HG03066 (cell line): ENCODE data around the gene DLGAP4.

ENCODE experiments used
- ATAC-seq: cut with Tn5 transposase; IDR thresholded peaks from one replicate; pipeline ENCODE4 v1.9.1; 2021; ENCODE audit warnings: low read depth; ENCODE audit not compliant: unreplicated experiment

DLGAP4 gene

DNA sequence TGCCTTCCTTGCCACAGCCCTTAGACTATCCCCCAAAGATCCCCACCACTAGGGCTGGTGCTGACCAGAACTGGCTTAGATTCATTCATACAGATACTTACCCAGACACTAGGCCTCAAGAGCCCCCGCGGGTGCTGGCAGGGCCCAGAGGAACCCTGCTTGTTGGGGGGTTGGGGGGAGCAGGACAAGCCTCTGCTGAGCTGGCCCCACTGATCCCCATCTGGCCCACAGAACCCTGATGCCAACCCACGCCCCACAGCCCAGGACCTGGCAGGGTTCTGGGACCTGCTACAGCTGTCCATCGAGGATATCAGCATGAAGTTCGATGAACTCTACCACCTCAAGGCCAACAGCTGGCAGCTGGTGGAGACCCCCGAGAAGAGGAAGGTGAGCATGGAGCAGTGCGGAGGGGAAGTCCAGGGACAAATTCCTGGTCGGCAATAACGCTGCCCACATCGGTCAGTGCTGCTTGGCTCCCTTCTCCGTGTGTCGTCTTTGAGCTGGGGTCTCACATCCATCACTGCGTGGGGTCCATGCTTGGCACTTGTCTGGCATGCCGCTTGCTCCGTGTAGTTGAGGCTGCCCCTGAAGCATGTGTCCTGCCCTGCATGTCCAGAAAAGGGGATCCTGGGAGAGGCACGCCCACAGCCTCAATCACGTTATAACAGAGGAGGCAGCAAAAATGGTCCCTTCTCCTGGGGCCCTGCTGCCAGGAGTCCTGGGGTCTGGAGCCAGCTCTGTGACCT, 219.7 kb downstream of the DLGAP4 start:
- ATAC-seq = no peak

DNA sequence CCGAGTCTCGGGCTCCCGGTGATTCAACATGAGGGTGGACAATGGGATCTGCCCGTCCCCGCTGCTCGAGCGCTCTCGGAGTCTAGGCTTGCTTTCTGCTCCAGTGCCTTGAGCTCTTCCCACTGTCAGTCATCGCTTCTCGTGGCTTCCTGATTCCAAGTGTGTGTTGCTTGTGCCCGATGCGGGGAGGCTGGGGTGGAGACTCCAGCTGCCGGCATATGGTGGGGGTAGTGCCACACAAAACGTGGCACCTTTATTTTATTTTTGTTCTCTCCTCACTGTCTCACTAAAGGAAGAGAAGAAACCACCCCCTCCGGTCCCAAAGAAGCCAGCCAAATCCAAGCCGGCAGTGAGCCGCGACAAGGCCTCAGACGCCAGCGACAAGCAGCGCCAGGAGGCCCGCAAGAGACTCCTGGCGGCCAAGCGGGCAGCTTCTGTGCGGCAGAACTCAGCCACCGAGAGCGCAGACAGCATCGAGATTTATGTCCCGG, 220.4 kb downstream of the DLGAP4 start:
- ATAC-seq = no peak

DNA sequence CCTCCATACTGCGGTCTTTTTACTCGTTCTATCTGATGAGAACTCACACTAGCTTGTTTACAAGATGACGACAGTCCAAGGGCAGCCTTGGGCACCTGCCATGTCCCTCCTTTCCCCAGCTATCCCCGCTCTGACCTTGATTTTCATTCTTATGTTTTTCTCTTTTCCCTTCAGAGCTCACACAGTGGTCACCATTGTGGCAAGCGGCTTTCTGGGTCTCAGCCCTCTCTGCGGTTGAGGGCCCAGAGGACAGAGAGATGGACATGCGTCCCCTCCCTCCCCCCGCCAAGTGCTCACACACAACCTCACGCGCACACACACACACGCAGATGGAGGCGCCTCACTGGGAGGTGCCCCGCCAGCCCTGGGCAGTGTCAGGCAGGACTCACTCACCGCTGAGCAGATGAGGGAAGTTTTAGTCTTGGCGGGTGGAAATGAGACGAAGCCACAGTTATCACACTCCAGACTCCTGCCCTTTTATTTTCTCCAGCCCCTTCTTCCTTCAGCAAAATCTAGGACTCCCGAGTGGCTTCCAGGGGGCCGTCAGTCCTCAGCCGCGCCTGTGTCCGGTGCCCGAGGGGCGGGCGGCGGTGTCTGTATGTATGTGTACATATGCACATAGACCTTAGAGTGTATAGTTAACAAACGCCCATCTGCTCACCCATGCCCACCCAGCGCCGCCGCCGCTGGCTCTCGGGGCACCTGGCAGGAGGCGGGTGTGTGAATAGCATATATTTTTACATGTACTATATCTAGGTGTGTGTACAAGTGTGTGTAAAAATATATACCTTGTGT, 221.4 kb downstream of the DLGAP4 start:
- ATAC-seq = no peak

DNA sequence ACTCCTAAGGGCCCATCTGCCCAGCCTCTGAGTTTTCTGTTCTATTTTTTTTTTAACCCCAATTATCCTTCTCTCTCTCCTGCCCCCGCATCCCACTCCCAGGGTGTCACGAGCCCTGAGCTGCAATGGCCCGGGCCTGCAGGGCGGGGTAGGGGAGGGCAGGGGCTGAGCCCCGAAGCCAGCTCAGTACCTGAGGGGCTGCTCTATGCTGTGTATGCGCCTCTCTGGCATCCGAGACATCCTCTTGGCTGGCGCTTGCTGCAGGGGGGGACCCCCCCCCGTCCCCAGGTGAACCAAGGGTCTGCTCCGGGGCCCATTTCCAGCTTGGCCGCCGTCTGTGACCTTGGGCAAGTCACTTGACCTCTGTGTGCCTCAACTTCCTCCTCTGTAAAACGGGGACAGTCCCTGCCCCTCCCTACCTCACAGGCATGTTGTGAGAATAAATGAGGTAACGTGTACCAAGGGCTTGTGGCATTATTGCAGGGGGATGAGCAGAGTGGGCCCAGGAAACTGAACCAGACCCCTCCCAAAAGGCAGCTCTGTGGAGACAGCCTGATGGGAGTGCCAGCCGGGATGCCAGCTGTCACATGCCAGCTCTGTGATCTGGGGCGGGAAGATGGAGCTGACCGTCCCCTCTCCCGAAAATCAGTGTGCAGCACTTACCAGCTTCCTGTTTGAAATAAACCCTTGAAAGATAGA, 222.2 kb downstream of the DLGAP4 start:
- no peak for ATAC-seq

DNA sequence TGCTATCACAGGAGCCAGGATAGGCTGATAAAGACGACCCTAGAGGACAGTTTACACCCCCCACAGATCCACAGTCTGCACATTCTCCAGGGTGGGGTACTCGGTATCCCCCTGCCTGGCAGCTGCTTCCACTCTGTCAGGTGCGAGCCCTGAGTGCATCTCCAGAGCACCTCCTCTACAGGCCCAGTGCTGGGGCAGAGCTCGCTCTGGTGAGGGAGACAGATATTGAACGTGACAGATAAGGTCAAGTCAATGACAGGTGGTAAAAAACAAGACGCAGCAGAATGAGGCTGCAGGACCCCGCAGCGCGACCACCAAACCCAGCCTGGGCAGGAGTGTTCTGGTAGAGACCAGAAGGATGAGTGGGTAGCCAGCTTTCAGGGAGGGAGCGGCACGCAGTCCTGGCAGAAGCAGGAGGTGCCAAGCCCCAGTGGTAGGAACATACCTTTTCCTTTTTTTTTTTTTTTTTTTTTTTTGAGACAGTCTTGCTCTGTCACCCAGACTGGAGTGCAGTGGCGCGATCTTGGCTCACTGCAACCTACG, 222.8 kb downstream of the DLGAP4 start:
- ATAC-seq = no peak

DNA sequence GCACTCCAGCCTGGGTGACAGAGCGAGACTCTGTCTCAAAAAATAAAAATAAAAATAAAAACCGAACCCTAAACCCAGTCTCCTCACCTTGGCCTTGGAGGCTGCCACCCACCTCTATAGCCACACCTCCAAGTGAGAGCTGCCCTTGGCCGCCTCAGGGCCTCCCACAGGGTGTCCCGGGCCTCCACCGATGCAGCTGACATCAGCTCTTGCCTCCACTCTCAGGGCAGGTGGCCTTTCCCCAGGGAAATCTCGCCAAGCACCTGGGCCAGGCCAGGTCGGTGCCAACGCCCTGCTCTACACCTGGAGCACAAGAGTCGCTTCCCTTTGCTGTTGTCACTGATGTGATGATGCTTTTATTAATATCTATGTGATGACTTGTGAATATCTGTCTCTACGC, 226.2 kb downstream of the DLGAP4 start:
- ATAC-seq = no peak

DNA sequence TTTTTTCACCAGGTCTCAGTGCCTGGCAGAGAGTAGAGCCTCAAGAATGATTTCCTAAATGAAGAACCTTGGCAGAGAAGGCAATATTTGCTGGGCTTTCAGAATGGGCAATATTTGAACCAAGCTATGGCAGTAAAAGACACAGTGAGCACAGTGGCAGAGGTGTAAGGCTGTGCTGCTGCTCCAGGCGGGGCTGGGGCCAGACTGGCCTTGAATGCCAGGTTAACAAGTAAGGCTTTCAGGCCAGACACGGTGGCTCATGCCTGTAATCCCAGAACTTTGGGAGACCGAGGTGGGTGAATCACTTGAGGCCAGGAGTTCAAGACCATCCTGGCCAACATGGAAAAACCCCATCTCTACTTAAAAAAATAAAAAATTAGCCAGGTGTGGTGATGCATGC, 226.7 kb downstream of the DLGAP4 start:
- no peak for ATAC-seq

DNA sequence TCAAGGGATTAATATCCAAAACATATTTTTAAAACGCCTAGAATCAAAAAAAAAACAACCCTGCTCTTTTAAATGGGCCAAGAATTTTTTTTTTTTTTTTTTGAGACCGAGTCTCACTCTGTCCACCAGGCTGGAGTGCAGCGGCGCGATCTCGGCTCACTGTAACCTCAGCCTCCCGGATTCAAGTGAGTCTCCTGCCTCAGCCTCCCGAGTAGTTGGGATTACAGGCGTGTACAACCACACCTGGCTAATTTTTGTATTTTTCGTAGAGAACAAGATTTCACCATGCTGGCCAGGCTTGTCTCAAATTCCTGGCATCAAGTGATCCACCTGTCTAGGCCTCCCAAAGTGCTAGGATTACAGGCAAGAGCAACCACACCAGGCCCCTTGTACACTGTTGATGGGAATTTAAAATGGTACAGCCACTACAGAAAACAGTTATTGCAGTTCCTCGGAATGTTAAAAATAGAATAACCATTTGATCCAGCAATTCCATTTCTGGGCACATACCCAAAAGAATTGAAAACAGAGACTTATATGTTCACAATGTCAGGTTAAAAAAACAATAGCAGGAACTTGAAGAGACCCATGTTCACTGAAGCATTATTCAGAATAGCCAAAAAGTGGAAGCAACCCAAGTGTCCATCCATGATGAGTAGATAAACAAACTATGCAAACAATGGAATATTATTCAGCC, 232.0 kb downstream of the DLGAP4 start:
- no peak for ATAC-seq

DNA sequence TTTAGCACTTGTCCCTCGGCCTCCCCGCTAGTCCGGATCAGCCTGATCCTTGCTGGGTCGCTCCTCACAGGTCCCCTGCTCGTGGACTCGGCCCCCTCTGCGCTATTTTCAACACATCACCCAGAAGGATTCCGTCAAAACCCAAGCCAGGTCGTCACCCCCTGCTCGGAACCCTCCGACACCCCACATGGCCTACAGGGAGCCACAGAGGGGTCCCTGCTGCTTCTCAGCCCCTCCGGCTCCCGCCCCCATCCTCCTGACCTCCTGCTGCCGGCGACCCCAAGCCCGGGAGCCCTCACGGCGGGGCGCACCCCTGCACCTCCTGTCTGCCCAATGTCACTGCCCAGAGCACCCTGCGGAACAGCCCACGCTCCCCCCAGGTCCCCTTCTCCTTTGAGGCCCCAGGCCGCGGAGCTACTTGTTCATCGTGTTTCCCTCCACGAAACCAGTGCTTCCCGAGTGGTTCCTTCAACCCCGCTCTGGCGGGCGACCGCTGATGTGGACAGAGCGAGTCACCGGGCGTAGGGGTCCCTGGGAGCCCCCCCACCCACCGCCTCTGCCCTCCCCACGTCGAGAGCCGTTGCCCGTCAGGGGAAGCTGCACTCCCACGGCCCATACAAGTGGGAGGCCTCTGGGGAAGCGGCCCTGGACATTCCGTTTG, 234.5 kb downstream of the DLGAP4 start:
- ATAC-seq = no peak

DNA sequence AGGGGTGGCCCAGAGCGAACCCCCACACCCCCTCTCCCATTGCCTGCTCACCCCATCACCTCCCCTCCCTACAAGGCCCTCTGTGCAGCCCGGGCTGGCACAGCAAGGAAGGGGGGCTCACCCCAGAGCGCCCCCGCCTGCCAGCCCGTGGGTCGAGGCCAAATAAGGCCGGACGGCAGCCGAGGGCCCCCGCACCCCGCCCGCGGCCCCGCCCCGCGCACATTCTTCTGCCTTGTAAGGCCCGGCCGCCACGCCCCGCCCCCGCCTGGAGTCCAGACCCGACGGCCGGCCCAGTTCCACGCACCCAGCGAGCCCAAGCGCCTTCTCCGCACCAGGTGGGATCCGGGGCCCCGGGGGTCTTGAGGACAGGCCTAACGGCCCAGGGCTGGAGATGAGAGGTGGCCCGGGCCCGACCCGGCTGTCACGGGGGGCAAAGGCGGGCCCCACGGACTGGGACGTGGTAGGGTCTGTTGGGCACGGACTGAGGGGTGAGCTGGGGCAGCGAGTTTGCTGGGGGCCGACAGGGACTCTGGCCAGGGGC, 235.2 kb downstream of the DLGAP4 start, which contains the start of gene MYL9:
TSS of gene MYL9 (plus strand) at position 293 of the 541 bp plus-strand sequence. CDS start 3,366 bp downstream, outside the sequence.
- no peak for ATAC-seq

DNA sequence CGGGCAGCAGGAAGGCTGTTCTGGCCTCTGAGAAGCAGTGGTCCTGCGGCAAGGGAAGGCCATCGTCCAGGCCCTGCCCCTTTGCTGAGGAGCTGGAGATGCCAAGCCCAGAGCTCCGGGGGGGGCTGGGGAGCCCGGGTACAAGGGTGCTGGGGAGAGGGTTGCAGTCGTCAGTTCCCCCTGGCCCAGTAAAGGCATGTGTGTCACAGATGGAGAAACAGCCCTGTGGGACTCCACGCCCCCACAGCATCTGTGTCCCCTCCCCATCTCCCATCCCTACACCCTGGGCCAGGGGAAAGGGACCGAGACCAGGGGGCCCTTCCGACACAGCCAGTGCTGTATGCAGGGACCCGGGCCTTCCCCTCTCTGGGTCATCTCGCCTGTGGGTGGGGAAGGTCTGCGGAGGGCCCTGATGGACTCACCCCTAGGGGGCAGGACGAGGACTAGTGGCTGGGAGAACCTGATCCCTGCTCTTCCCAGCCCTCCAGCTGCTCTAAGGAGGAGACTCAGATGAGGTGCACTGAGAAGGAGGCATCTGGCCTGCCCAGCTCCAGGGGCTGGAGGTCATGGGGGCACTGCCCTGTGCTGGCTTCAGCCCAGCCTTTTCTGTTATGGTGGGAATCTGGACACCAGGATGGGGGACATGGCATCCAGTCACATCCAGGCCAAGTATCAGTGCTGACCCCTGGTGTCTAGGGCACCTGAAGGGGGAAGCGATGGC, 235.8 kb downstream of the DLGAP4 start:
- ATAC-seq = no peak

DNA sequence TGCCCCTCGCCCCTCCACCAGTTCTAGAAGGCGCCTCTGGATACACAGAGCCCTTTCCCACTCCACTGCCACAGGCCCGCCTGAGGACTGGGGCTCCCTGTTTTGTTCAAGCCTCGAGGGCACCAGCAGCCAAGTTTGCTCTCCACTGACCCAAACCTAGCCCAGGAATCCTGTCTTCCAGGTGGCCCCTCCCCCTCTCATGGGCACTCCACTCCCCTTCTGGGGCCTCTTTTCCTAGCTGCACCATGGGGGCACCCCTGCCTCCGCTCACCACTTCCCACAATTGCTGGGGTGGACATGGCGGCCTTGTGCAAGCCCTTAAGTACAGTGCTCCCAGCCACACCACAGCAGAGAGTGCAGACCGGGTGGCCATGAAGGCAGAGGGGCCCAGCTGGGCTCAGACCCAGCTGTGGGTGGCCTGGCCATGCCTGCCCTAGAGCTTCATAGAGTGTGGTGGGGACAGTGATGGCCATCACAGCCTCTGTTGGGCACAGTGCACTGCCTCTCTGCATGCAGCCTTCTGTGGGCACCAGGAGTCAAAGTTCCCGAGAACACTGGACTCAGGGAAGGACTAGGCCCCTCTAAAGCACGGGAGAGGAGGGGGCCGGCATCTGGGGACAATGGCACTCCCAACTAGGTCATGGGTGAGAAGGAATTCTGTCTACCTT, 236.5 kb downstream of the DLGAP4 start:
- no peak for ATAC-seq

DNA sequence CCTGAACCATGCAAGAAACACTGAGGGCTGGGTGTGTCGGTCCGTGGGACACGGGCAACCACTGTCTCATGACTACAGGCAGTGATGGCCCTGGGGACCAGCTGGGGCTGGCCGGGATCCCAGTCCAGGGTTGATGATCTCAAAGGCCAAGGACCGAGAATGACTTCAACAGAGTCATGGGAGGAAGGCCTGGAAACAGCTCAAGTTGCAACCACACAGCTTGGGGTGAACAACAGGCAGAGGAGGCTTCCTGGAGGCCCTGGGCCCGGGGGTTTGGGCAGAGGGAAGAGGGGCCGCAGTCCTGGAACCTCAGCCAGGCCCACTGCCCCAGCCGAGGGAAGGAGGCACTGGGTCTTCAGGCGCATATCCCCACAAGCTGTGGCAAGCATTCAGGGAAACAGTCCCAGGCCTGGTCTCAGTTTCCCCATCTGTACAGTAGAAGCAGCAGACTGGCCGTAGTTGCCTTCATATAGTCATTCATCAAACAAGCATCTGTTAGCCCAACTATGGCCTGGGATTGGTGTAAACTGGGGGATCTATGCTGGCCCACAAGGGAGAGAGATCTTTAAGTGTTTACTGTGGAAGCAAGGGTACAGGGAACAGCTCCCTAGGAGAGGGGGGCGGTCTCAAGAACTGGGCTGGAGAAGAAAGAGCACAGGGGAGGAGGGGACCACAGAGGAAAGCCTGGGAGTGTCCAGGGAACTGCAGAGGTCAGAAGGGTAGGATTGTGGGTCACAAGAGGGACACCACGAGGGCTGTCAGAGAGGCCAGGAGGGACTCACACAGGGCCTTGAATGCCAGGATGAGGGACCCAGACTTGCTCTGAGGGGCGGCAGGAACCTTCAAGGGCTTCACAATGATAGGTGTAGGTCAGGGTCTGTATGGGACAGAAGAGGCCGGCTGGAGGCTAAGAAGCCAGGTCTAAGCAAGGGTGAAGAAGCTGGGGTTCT, 237.3 kb downstream of the DLGAP4 start:
- no peak for ATAC-seq

DNA sequence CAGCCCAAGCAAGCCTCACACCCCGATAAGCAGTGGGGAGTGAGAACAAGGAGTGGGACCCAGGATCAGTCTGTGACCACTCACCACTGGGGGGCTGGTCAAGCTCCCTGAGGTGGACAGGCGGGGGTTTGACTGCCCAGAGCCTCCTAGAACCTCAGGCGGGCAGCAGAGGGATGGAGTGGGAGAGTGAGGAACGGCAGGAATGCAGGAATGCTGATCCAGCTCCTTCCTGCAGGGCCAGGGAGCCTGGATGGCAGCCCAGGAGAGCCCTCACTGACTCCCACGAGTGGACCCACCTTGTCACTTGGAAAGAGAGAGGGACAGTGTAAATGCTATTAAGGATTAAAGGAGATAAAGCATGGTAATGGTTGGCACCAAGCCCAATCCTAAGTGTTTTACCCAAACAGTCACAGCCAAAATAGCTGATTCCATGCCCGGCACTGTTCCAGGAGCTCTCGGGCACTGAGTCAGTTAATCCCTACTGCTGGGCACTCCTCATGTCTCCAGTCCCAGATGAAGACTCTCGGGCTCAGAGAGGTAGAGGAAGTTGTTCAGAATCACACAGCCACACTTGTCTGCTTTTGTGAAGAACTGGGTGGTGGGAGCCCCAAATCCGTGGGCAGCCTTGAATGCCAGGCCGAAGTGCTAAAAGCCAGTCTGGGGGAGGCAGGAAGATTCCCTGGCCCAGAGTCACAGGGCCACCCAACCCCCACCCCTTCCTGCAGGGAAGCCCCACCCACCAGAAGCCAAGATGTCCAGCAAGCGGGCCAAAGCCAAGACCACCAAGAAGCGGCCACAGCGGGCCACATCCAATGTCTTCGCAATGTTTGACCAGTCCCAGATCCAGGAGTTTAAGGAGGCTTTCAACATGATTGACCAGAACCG, 238.2 kb downstream of the DLGAP4 start:
- ATAC-seq = no peak

DNA sequence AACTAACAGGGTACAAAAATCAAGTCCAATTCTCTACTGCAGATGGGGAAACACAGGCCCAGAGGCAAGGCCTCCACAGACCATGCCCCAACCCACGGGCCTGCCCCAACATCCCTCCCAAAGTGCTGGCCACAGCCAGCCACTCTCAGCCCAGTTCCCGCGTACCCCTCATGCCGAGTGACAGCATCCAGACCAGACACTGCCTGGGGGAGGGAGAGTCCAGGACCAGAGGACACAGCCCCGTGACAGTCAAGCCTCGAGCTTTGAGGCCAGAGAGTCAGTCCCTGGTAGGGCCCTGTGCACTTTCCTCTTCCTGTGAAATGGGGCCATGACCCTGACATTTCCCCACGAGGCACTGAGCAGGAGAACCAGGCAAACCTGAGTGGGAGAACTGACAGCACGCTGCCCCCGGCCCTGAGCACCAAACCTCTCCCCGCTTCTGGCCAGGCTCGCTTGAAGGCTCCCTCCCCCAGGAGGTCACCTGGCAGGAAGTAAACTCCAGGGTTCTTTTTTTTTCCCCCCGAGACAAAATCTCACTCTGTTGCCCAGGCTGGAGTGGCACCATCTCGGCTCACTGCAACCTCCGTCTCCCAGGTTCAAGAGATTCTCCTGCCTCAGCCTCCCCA, 240.1 kb downstream of the DLGAP4 start:
- ATAC-seq = no peak
